GM19193 (cell line): Measurements from ENCODE around the gene GCNT4.

Experiments used
- POLR2A ChIP-seq: IDR thresholded peaks from 4 replicates; pipeline ENCODE4 v1.6.1; 2011; ENCODE audit not compliant: insufficient read depth, insufficient read length; ENCODE audit errors: extremely low read depth

Gene GCNT4

DNA sequence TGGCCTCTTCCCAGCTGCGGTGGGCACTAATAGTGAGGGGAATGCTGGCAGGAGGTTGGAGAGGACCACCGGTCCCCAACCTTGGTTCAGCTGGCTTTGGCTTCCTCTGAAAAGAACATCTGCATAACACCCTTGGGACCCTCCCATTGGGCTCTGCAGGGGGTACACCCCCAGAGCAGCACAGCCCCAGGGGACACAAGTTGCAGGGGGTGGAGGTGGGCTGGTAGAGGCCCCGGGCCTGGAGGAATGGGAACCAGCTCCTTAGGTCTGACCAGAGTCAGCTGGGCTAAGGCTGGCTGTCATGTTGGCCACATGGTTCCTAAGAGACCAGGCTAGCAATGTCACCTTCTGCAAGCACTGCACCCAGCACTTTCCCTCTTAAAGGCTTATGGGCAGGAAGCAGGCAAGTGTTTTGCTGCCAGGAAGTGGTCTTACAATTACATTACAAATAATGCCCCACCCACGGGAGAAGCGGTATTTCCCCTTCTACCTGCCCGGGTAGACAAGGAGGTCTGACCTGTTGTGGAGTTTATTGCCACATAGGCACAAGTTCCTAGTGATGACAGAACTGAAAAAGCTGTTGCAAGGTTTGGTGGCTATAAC, 18.1 kb downstream of the GCNT4 start:
- no peak for TF ChIP-seq POLR2A

DNA sequence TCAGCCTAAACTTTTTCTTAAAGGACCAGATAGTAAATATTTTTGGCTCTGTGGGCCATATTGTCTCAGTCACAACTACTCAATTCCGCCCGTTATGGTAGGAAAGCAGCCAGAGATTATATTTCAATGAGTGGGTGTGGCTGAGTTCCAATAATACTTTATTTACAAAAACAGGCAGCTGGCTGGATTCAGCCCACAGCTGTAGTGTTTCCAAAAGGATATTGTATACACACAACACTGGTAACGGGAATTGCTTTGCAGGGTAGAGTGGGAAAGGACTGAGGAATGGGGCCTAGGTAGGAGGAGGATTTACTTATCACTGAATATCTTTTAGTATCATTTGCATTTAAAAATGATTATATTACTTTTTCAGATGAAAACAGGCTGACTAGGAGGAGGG, 21.0 kb downstream of the GCNT4 start:
- no peak for TF ChIP-seq POLR2A

DNA sequence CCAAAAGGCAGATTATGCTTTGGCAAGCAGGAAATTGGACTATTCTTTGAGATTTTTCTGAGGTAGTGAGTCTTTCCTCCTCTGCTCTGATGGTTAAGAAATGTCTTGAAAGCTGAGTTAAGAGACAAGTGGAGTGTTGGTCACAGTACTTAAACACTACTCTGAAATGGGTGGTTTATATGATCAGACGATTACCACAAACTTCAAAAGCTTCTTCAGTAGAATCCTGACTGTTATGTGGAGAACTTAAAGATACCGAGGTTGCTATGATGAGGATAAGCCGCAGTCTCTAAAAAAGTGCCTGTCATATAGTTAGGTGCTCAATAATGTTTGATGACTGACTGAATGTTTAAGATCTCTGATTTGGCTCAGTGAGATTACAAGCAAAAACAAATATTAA, 24.3 kb downstream of the GCNT4 start:
- TF ChIP-seq POLR2A: no peak

DNA sequence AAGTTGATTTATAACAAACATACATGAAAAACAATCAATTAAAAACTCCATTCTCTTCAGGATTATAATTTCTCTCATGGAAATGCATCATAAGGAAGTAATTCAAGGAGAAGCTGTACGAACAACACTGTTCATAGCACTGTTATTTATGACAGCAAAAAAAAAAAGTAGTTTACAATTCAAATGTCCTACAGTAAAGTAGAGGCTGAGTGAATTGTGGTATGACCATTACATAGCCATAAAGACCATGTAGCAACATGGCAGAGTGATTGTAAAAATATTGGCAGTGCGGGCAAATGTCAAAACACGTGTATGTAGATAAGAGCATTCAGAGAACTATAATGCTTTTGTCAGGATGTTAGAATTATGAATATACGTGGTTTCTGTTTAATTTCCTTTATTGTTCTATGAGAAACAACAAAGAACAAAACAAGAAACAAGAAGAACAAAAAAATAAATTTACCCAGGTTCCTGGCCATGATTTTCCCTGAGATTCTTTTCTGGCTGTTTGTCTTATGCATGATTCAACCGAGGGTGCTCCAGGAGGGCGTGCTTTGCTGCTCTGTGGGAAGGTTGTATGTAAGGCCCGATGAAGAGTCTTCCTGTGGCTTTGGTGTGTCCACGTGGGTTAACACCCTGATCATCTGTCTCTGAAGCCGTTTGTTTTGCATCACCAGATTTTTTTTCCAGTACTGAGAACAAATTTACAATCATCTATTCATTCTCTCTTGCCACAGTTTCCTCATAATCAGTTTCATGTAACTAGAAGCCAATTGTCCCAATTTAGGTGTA, 28.8 kb downstream of the GCNT4 start:
- no peak for TF ChIP-seq POLR2A

DNA sequence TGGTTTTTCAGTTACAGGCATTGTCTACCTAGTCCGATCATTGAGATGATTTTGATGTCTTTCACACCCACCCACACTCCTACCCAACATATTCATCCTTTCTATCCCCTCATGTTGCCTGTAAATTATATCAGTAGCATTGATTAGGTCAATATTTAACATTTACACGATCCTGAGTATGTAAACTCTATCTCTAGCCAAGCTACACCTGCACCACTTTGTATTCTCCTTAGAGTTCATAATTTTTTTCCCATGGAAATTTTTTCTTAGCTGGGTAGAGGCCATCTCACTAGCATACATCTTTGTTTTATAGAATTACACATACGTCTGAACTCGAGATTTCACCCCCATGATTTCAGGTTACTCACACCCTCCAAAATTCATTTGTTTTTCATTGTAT, 30.6 kb downstream of the GCNT4 start:
- TF ChIP-seq POLR2A: no peak

DNA sequence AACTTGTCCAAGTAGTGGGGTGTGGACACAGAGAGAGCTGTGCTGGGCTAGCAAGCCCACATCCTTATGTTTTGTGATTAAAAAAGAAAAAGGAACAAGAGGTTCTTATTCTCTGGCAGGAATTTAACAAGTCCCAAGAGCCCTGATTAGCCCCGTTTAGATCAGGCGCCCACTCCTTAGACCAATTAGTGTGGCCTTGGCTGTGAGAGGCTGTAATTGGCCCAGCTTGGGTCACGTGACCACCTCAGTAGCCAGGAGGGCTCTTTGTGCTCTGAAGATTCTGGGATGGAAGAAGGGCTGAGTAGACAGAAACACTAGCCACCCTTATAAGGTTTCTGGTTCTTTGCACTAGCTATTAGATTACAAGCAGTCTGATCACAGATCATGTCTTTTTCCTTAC, 31.1 kb downstream of the GCNT4 start:
- no peak for TF ChIP-seq POLR2A

DNA sequence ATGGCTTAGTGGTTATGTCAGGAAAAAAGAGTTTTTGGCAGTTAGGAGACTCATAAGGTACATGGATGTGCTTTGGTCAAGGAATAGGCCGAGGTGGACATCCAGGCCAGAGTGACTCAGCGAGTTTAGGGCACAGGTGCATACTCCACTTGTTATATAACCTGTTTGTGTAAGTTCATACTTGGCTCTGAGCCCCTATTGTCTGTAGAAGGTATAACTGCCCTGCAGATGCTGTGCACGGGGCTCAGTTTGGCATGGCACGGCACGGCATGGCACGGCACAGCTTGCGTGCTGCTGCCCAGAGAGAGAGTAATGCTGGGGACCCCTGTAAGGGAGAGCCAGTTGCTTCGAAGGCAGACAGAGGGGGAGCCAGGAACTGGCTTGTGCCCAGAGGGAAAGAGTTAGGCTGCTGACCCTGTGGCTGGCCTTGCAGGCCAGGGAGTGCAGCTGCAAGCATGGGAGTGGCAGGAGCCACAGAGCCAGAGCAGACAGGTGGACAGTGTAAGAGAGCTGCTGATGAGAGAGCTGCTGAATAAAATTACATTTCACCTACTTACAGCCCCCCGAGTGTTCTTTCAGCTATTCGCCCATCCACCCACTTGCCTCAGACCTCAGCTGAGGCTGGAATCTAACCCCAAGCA, 32.2 kb downstream of the GCNT4 start:
- TF ChIP-seq POLR2A: no peak

DNA sequence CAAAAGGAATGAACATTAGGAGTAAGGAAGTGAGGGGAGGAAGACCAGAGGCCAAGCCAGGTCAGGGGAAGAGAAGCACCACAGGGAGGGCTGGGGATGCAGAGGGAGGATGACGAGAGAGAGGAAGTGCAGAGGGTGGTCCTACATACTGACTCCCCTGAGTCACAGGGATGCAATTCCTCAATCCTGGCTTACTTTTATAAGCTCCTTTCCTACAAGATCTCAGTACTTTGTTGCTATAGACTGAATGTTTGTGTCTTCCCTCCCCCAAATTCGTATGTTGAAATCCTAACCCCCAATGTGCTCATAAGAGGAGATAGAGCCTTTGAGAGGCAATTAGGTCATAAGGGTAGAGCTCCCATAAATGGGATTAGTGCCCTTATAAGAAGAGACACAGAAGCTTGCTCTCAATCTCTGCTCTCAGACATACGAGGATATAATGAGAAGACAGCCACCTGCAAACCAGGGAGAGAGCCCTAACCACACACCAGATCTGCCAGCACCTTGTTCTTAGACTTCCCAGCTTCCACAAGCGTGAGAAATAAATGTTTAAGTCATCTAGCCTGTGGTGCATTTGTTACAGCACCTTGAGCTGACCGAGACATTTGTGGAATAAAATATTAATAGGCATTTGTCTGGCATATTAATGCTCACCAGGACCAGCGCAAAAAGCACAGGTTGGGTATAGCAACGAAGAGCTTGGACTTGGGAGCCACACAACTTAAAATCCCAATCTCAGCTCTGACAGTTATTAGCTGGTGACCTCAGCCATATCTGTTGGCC, 33.4 kb downstream of the GCNT4 start:
- TF ChIP-seq POLR2A: no peak

DNA sequence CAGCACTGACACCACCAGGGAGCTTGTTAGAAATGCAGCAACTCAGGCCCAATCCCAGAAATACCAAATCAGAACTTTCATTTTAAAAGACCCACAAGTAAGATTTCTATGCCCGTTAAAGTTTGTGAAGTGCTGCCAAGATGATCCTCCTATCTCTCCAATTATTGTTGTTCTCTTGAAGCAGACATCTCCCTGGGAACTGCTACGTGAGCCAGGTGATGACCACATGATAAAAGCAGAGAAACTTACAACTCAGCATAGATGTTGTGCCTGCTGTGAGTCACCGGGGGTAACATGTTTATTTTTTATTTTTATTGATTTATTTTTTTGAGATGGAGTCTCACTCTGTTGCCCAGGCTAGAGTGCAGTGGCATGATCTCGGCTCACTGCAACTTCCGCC, 34.4 kb downstream of the GCNT4 start:
- TF ChIP-seq POLR2A: no peak

DNA sequence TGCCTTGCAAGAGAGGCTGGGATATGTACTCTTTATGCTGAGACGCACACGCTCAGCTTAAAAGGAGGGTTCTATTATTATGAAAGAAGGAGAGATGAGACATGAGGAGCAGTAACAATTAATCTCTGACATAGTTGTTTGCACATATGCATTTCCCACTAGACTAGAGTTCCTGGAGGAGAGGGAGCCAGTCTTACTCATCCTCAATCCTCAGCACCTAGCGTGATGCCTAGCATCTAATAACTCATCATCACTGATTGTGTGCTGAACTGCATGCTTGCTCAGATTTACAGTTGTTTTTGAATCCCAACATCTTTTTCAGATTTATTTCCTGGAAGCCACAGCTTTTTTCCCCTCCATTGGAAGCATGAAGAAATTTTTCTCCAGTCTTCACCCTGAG, 35.5 kb downstream of the GCNT4 start:
- no peak for TF ChIP-seq POLR2A

DNA sequence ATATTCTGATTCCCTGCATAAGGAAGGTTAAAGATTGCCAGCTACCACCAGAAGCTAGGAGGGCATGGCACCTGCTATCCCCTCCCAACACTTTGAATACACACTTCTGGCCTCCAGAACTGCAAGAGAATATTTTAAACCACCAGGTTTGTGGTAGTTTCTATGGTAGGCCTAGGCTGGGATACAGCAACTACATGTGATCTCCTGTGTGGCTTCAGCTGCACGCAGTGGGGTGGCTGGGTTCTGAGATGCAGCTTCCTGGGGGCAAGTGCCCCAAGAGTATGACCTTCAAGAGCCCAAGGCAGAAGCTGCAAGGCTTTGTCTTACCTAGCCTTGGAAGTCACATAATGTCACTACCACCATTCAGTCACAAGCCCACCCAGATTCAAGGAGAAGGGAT, 39.6 kb downstream of the GCNT4 start:
- no peak for TF ChIP-seq POLR2A

DNA sequence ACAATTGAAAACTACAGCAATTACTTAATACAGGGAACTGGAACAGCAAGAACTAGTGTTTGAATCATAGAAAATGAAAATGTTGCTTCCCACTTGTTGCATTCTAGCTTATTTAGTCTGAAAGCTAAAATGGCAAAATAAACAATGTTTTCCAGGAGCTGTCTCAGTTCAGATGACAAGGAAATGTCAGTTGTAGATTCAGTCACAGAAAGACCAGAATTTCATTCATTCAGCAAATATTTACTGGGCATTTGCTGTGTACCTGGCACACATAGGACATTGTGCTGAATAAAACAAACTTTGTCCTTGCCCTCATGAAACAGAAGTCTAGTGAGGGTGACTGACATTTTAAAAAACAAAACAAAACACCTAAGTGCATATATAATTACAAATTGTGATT, 41.5 kb downstream of the GCNT4 start:
- no peak for TF ChIP-seq POLR2A

DNA sequence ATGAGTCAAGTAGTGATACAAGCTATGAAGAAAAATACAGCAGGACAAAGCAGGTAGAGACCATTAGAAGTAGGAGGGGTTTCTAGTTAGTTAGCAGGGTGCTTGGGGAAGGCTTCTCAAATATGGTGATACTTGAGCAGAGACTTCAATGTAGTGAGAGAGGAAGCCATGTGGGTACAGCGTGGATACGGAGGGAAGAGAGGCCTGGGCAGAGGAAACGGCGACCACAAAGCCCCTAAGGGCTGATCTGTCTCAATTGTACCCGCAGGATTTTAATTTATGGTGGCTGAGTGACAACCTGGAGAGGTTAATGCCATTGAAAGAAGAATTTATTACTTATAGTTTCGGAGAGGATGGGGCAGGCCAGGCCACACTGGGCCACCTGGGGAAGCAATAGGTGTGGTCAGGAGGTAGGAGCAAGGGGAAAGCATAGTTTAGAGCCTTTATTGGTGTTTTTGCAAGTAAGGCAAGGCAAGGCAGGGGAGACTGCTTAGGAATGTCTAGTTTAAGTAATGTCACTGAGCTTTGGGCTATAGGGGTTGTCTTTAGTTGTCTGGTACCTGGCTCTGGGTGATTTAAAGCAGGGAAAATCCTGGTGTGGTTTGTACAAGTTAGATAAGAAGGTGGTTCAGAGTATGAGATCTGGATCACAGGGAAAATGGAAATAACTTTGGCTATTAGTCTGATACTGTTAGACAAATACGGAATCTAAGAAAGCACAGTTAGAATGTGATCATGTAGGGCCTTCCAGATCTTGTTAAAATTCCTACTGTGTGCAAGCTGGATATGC, 42.6 kb downstream of the GCNT4 start:
- TF ChIP-seq POLR2A: no peak
